Midbrain (tissue), 1 donor: ENCODE measurements around the gene SLC35G2.
"Not testable (repeated sequence)": the region's sequence is repeated elsewhere in the genome, so short reads cannot be mapped to it uniquely, and the experiment has no call there.

Experiments used
- DNase-seq: peaks from one replicate; lab custom pipeline; 2025; lab: John Stamatoyannopoulos, UW

Gene SLC35G2

DNA sequence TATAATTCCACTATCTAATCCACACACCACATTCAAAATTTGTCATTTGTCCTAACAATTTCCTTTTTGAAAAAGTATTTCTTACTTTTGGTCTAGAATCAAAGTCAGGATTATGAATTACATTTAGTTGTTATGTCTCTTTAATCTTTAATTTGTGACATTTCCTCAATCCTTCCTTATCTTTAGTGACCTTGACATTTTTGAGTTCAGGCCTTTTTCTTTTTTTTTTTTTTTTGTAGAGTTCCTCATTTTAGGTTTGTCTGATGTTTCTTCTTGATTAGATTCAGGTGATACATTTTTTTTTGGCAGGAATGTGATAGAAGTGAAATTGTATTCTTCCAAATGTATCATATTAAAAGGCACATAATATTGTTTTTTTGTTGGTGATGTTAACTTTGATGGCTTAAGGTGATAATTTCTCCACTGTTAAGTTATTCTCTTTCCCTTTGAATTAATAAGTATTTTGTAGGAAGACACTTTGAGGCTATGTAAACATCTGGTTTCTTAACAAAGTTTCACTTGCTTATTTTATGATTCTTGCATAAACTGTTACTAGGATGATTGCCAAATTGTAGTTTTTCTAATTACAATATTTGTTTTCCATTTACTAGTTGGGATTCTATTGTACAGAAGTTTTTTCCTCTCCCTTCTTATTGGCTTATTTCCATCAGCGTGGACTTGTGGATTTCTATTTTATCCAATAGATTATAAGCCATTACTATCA is 16.3 kb downstream of the SLC35G2 start:
- DNase-seq = no peak

- no peak for DNase-seq
Observed at GRCh38 chr3:136835813-136836510, 17.0 kb downstream of the SLC35G2 start.

DNA sequence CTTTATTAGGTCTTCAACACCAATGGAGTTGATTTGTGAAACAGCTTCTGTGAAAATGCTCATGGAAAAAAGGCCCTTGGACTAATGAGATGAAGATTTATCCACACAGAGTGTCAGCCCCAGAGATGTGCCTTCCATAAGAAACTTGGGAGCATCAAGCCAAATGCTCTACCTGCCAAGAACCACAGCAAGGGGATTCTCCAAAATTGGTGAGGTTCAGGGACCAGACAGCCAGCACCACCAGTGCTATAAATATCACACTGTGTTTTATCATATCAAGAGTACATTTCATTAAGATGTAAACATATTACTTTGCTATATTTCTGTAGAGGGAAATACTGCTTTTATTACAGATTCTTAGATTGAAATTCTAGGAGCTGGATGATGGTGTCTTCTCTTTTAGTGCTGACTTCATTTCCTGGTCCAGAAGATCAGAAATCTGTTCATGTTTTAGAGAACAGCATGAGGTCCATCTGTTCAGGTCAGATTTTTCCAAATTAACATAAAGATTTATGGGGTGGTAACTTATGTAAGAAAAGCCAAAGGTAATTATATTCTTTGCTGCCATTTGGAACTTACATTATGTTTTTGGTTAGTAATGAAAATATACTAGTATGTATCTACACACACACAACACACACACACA is 17.7 kb downstream of the SLC35G2 start:
- DNase-seq = no peak

DNA sequence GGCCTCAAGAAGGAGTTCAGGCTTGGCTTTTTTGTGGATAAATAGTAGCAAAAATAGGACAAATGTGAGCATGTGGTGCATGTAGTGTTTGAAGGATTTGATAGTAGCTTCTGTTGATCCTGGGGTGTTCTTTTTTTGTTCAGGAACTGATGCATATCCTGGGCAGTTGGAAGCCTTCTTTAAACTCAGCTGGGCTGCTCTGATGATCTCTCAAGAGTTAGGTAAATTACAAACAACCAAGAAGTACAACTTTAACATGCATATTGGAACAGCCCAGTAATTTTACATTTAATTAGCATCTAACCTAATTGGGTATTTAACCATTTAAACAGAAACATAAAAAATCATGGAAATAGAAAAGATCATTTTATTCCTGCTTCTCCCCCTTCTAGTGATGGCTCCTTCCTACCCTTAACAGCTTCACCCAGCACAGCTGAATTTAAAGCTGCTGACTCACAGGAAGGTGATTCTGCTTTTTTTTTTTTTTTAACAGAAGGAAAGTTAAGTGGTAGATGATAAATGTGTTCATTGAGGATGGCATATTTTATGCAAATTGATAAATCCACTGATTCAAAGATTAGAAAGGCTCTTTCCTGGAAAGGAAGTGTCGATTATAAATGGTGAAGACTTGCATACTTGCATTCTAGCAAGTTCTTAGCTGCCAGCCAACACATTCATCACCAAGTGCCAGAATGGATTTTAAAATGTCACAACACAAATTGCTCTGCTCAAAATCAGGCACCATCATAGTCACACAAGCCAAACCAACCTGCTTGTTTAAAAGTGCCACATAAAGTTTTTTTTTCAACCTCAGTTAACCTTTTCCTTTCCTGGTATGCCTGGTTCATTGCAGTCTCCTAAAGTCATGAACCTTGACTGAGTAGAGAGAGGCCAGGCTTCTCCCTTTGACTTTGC is 20.0 kb downstream of the SLC35G2 start:
- DNase-seq = no peak

DNA sequence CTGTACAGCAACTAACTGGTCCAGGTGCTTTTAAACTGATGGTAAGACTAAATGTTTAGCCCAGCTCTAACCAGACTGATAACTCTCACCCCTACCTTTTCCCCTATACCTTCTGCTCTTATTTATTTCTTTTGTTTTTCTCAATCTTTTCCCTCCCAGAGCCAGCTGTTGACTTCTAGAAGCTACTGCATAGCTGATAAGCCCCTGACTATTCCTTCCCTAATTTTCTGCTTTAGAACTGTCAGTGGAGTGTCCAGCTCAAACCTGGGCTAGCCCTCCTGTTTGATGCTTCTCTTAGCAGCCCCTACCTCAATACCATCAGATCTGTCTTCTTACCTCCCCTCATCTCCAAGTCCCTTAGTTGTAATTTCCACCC is 20.6 kb downstream of the SLC35G2 start:
- DNase-seq = no peak

GRCh38 chr3:136840252-136840651 is 21.3 kb downstream of the SLC35G2 start:
- DNase-seq = no peak

DNA sequence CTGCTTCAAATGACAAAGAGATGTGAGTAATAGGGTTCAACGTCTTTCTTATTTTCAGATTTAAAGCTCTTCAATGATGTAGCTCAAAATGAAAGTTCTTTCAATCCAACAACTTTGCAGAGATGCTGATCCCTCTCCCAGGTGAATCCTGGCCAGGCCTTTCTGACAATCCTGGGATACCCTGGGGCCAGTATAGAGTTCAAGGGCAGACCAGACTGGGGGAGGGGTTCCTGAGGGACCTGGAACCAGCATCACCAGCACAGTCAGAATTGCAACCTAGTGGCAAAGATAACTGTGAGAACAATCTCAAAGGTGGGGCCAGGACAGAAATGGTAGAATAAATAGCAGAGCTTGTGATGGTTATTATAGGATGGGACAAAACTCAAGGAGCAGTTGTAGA is 23.4 kb downstream of the SLC35G2 start:
- no peak for DNase-seq

DNA sequence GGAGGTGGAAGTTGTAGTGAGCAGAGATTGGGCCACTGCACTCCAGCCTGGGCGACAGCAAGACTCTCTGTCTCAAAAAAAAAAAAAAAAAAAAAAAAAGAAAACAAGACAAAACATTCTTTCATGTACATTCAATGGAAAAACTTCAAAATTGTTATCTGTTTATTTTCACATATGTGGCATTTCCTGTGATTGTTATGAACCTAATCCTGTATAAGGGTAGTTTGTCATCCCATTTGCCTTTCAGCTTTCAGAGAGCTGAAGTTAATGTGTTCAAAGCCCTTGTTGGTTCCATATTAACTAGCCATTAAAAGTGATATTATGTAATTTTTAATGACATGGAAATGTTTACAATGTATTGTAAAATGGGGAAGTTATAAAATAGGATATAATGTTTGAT is 25.8 kb downstream of the SLC35G2 start:
- DNase-seq = no peak

DNA sequence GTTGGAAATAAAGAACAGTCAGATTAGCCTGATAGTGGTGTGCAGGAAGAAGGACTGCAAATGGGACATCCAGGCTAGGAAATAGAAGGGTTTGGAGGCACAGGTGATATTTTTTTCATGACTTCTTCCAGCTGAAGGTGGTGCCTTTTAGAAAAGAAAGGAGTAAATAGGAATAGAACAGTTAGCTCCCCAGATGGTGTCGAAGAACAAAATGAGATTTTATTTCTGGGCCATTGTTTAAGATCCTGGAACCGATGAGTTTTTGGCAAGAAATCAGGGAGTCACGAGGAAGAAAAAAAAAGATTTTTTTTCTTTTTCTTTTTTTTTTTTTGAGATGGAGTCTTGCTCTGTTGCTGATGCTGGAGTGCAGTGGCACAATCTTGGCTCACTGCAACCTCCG is 33.3 kb downstream of the SLC35G2 start:
- no peak for DNase-seq

DNA sequence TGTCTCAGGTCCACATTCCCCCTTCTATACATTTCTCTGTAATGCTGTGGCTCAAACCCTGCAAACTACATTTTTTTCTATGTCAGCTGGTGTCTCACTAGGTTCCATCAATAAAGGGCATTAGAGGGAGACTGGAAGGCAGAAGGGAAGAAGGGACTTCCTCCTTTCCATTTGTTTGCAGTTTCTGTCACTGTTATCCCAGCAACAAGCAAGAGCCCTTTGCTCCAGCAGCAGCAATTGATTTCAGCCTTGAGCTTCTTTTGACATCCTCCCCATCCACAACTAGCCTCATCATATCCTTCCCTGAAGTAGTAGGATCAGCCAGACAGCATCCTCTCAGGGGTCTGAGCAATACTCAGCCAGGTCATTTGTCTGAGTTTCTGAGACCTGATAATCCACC is 37.7 kb downstream of the SLC35G2 start:
- no peak for DNase-seq

DNA sequence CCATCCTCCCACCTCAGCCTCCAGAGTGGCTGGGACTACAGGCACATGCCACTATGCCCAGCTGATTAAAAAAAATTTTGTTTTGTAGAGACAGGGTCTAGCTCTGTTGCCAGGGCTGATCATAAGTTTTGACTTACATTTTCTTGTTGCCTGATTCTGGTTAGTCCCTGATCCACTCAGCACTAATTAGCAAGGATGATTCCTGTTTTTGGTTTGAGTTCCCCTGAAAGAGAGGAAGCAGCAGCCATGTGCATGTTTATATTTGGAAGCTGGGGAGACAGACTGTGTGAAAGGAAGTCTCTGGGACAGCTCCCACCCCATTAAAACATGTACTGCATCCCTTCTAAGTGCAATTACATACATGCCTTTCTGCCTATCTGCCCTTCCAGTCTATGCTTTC is 39.5 kb downstream of the SLC35G2 start:
- DNase-seq = peak; percentile 25

- DNase-seq = peak; percentile 8
Observed at GRCh38 chr3:136860541-136860940, 41.6 kb downstream of the SLC35G2 start.

- DNase-seq = peak; percentile 98
Observed at GRCh38 chr3:136861890-136862616, 43.1 kb downstream of the SLC35G2 start, which contains the start of gene NCK1. NCK1 (plus strand) TSS chr3:136862208; CDS start chr3:136928002, 65,794 bp downstream.

DNA sequence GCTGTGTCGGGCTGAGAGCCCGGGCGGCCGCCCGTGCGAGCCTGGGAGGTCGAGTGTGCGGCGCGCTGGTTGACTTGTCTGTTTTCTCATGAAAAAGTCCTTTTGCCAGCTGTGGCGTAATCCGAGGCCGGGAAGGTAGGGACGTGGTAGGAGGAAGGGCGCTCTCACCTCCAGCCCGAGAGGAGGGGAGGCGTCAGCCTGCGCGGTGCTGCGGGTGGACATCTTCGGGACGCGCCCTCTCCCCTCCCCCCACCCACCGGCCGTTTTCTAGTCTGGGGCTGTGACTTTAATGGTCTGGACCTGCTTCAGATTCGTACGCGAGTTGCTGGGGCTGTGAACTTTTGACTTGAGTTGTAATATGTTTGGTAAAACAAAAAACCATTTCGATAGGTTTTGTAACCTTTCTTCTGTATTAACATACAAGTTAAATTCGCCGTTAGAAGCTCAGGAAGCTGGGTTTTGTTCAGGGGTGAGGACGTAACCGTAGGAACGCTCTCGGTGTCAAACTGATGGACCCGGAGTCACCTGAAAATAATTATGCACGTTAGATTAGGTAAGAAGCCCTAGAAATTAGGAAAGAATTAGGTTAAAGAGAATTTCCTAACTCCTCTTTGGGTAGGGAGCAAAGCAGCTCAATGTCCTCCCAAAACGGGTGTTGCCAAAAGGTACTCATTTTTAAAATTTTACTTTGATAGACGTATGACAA is 43.8 kb downstream of the SLC35G2 start:
- no peak for DNase-seq

DNA sequence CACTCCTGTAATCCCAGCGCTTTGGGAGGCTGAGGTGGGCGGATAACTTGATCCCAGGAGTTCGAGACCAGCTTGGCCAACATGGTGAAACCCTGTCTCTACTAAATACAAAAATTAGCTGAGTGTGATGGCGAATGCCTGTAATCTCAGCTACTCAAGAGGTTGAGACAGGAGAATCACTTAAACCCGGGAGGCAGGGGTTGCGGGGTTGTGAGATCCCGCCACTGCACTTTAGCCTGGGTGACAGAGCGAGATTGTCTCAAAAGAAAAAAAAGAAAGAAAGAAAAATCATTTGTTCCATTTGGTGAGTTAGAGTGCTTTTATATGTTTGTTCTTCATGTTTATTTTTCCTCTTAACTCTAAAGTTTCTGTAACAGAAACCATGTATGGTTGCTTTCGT is 50.4 kb downstream of the SLC35G2 start:
- DNase-seq = no peak

DNA sequence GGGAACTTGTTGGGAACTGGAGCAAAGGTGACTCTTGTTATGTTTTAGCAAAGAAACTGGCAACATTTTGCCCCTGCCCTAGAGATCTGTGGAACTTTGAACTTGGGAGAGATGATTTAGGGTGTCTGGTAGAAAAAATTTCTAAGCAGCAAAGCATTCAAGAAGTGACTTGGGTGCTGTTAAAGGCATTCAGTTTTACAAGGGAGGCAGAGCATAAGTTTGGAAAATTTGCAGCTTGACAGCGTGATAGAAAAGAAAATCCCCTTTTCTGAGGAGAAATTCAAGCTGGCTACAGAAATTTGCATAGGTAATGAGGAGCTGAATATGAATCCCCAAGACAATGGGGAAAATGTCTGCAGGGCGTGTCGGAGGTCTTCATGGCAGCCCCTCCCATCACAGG is 53.3 kb downstream of the SLC35G2 start:
- not testable (repeated sequence) for DNase-seq

GRCh38 chr3:136879510-136879909 is 60.6 kb downstream of the SLC35G2 start:
- not testable (repeated sequence) for DNase-seq

GRCh38 chr3:136882571-136882970 is 63.6 kb downstream of the SLC35G2 start:
- DNase-seq = no peak

GRCh38 chr3:136883967-136884720 is 65.2 kb downstream of the SLC35G2 start:
- DNase-seq = no peak
